GM11168 (cell line): ENCODE results near the gene CRISP2.

Experiments
- in situ Hi-C: fragments of 300-500 bp; cut with MboI; formaldehyde crosslinking; loops from one replicate; pipeline ENCODE4 v1.12.0; 2022; ENCODE audit warnings: low sequenced_read_pairs; ENCODE audit not compliant: unreplicated experiment

Gene CRISP2

GRCh38 chr6:49662892-49663261 lies 50.5 kb downstream of the CRISP2 start:
- in situ Hi-C loops, result no loop called here

GRCh38 chr6:49662231-49662891 lies 51.0 kb downstream of the CRISP2 start:
- in situ Hi-C loops, result no loop called here

GRCh38 chr6:49653942-49654341 lies 59.4 kb downstream of the CRISP2 start:
- in situ Hi-C loops, result no loop called here

GRCh38 chr6:49653438-49653837 lies 59.9 kb downstream of the CRISP2 start:
- in situ Hi-C loops, result no loop called here

GRCh38 chr6:49651239-49651638 lies 62.1 kb downstream of the CRISP2 start:
- in situ Hi-C loops, result no loop called here

GRCh38 chr6:49649988-49650387 lies 63.4 kb downstream of the CRISP2 start:
- in situ Hi-C loops, result no loop called here

- in situ Hi-C loops, result no loop called here
Observed at GRCh38 chr6:49648036-49648435, 65.3 kb downstream of the CRISP2 start.

- in situ Hi-C loops, result no loop called here
Observed at GRCh38 chr6:49647476-49647875, 65.9 kb downstream of the CRISP2 start.

- in situ Hi-C loops, result no loop called here
Observed at GRCh38 chr6:49646942-49647341, 66.4 kb downstream of the CRISP2 start.

GRCh38 chr6:49646130-49646824 lies 67.1 kb downstream of the CRISP2 start:
- in situ Hi-C loops, result no loop called here

GRCh38 chr6:49645139-49645538 lies 68.2 kb downstream of the CRISP2 start:
- in situ Hi-C loops, result no loop called here
